Measurements from ENCODE around the gene SMG1. TPM values are rescaled to one million over a fixed set of nuclear protein-coding genes. Genes with fewer than 3 reads are reported as not detected.
"Not testable (repeated sequence)": the region's sequence is repeated elsewhere in the genome, so short reads cannot be mapped to it uniquely, and the experiment has no call there.

The SMG1 gene
- total RNA-seq, 1 donor from 2014 or later: 79.5 TPM

GRCh38 chr16:18784917-18785623 is 141.1 kb downstream of the SMG1 start:
- H3K27ac ChIP-seq: no peak overlapping the region
- H3K4me1 ChIP-seq: peaks cover 43% of the 10 kb centered on the region
- DNase-seq (no peak), ATAC-seq (no peak)
- H3K36me3 ChIP-seq: peaks cover 65% of the 10 kb centered on the region
- intact Hi-C loops (cut with DNase I): no loop called here
- no peak overlapping the region for H3K4me3 ChIP-seq
- no peaks in the 10 kb centered on the region for H3K27me3 ChIP-seq
- H3K9me3 ChIP-seq: no peaks in the 10 kb centered on the region
- TF ChIP-seq CTCF (IDR thresholded peaks at IDR 0.05): no peak

GRCh38 chr16:18783430-18784341 is 142.5 kb downstream of the SMG1 start:
- no peak overlapping the region for H3K4me3 ChIP-seq
- ATAC-seq: no peak
- no peaks in the 10 kb centered on the region for H3K27me3 ChIP-seq
- peaks cover 64% of the 10 kb centered on the region for H3K36me3 ChIP-seq
- peaks cover 40% of the 10 kb centered on the region for H3K4me1 ChIP-seq
- no peak for DNase-seq
- TF ChIP-seq CTCF (IDR thresholded peaks at IDR 0.05): no peak
- intact Hi-C loops (cut with DNase I): no loop called here
- no peak overlapping the region for H3K27ac ChIP-seq
- no peaks in the 10 kb centered on the region for H3K9me3 ChIP-seq

GRCh38 chr16:18782697-18783429 is 143.3 kb downstream of the SMG1 start:
- Histone ChIP-seq H3K27me3 (no peaks in the 10 kb centered on the region), H3K36me3 (peaks cover 55% of the 10 kb centered on the region), H3K27ac (no peak overlapping the region), H3K4me3 (no peak overlapping the region), H3K9me3 (no peaks in the 10 kb centered on the region), H3K4me1 (peaks cover 32% of the 10 kb centered on the region)
- ATAC-seq (no peak), DNase-seq (no peak)
- intact Hi-C loops (cut with DNase I): no loop called here
- no peak for TF ChIP-seq CTCF (IDR thresholded peaks at IDR 0.05)

GRCh38 chr16:18781232-18781631 is 145.0 kb downstream of the SMG1 start:
- ATAC-seq; H3K27me3 ChIP-seq; intact Hi-C loops (cut with DNase I); H3K9me3 ChIP-seq; DNase-seq; H3K4me3 ChIP-seq; H3K27ac ChIP-seq: not testable (repeated sequence)
- Histone ChIP-seq H3K36me3 (peaks cover 39% of the 10 kb centered on the region), H3K4me1 (peaks cover 17% of the 10 kb centered on the region)

DNA sequence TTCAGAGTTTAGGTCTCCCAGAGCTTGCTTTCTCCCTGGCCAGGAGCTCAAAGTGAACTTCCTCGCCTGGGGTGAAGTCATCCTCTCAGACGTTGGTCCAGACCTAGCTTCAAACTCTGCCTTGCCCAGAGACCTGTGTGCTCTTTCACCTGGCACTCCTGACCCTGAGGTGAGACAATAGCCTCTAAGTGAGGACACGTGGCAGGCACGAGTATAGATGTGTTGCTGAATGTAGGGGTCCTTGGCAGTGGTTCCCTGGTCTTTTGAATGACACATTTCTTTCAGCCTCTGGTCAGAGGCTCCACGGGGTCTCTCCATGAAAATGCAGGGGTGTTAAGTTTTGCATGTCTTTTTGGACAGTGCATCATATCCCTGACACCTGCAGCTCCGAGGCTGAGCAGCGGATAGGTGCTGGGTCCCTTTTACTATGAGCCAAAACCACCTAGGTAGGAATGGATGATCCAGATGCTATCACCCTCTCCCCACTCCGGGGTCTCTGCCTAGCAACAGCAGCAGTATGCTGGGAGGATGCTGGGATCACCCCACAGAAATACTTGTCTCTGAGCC is 145.7 kb downstream of the SMG1 start:
- H3K4me3 ChIP-seq; H3K27ac ChIP-seq; H3K4me1 ChIP-seq; DNase-seq; intact Hi-C loops (cut with DNase I); H3K9me3 ChIP-seq; H3K27me3 ChIP-seq: not testable (repeated sequence)
- peak; percentile 25 for ATAC-seq
- peaks cover 33% of the 10 kb centered on the region for H3K36me3 ChIP-seq

- H3K27me3 ChIP-seq; H3K4me1 ChIP-seq; DNase-seq; H3K4me3 ChIP-seq; H3K36me3 ChIP-seq; H3K27ac ChIP-seq; intact Hi-C loops (cut with DNase I); ATAC-seq; H3K9me3 ChIP-seq: not testable (repeated sequence)
Measured at GRCh38 chr16:18777664-18778063, 148.5 kb downstream of the SMG1 start.

DNA sequence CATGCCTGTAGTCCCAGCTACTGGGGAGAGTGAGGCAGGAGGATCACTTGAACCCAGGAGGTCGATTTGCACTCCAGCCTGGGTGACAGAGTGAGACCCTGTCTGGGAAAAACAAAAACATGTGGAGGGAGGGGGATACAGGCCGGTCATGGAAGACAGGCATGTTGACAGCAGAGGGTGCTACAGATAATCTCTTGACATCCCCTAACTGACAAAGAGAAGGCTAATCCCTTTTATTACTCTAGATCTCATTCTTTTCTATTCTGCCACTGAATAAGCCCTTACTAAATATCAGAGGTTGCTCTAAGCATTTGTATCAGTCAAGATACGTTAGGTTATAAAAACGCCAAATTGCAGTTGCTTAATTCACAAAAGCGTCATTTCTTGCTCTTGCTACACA is 149.9 kb downstream of the SMG1 start:
- intact Hi-C loops (cut with DNase I); H3K9me3 ChIP-seq; ATAC-seq; H3K36me3 ChIP-seq; H3K4me1 ChIP-seq; DNase-seq; H3K27me3 ChIP-seq; H3K4me3 ChIP-seq; H3K27ac ChIP-seq: not testable (repeated sequence)

GRCh38 chr16:18774651-18775050 is 151.6 kb downstream of the SMG1 start:
- DNase-seq; H3K36me3 ChIP-seq; H3K4me1 ChIP-seq; intact Hi-C loops (cut with DNase I); H3K9me3 ChIP-seq; H3K4me3 ChIP-seq; H3K27me3 ChIP-seq; H3K27ac ChIP-seq: not testable (repeated sequence)
- peak; percentile 50 for ATAC-seq

- DNase-seq; ATAC-seq; H3K27ac ChIP-seq; H3K27me3 ChIP-seq; H3K9me3 ChIP-seq; H3K4me3 ChIP-seq; H3K4me1 ChIP-seq; H3K36me3 ChIP-seq; intact Hi-C loops (cut with DNase I): not testable (repeated sequence)
Measured at GRCh38 chr16:18772171-18772570, 154.0 kb downstream of the SMG1 start.

DNA sequence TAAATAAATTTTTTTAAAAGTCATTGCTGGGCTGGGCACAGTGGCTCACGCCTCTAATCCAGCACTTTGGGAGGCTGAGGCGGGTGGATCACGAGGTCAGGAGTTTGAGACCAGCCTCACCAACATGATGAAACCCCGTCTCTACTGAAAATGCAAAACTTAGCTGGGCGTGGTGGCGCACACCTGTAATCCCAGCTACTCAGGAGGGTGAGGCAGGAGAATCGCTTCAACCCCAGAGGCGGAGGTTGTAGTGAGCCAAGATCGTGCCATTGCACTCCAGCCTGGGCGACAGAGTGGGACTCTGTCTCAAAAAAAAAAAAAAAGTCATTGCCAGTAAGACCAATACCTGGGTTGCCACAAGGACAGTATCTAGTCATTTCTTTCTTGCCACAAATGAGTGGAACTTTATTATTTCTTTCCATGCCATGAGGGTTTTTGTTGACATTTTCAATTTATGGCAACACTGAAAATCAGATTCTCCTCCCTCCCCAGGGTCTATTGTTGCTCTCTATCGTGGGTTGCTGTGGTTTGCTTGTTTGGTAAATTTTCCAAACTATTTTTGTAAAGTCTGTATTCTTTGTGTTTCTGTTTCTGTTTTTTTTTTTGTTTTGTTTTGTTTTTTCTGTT is 155.8 kb downstream of the SMG1 start:
- H3K9me3 ChIP-seq; H3K4me1 ChIP-seq; H3K4me3 ChIP-seq; H3K36me3 ChIP-seq; DNase-seq; H3K27ac ChIP-seq; intact Hi-C loops (cut with DNase I); H3K27me3 ChIP-seq; ATAC-seq: not testable (repeated sequence)
